OCI-LY1 (cell line): ENCODE measurements around the gene CSNK1G2.

Experiments used
- CTCF ChIP-seq: fragments of 200-600 bp; sonication (generic), shearing (Covaris generic); IDR thresholded peaks from 2 replicates; pipeline ENCODE4 v1.5.1; 2017; ENCODE audit warnings: mild to moderate bottlenecking, antibody characterized with exemption, low read length, moderate library complexity, mixed read lengths
- EZH2 ChIP-seq: fragments of 200-600 bp; sonication (generic), shearing (Covaris generic); IDR thresholded peaks from 2 replicates; pipeline ENCODE4 v1.8.0; 2017; ENCODE audit warnings: borderline replicate concordance, mixed run types, mild to moderate bottlenecking, antibody characterized with exemption, low read length, moderate library complexity, mixed read lengths

GRCh38 chr19:1914826-1915341 lies 26.1 kb upstream of the CSNK1G2 start:
- TF ChIP-seq CTCF (no peak), EZH2 (no peak)
